Activated naive CD8-positive, alpha-beta T cell treated with anti-CD3 and anti-CD28 coated beads, Interleukin-2, amount 10 ng/mL, durations not matched to agents 7 days and 5 days (primary cell): ENCODE results near the gene MDN1. TPM values are rescaled to one million over a fixed set of nuclear protein-coding genes. Genes with fewer than 3 reads are reported as not detected.
A peak's percentile ranks its signal among the peaks of the same experiment; 100 is the strongest.
"Not testable (repeated sequence)": the region's sequence is repeated elsewhere in the genome, so short reads cannot be mapped to it uniquely, and the experiment has no call there.

ENCODE experiments used
- ATAC-seq: fragments of 150-1000 bp; cut with Tn5 transposase; one replicate; pipeline ENCODE4 v1.10.0; 2021; ENCODE audit warnings: low read depth, moderate library complexity
- POLR2A ChIA-PET: fragments of 350-600 bp; sonication (Branson Sonifier 250); formaldehyde crosslinking; loops from one replicate; lab custom pipeline; 2021; ENCODE audit warnings: antibody characterized with exemption; lab: Charles Lee
- DNase-seq: peaks from one replicate; pipeline ENCODE4 v3.0.0; 2021
- H3K27ac Mint-ChIP-seq: one replicate; pipeline ENCODE4 v1.8.0; 2022; ENCODE audit warnings: mild to moderate bottlenecking, mixed read lengths
- H3K27me3 Mint-ChIP-seq: one replicate; pipeline ENCODE4 v1.8.0; 2022; ENCODE audit warnings: mild to moderate bottlenecking, moderate library complexity, mixed read lengths
- H3K36me3 Mint-ChIP-seq: one replicate; pipeline ENCODE4 v1.8.0; 2021; ENCODE audit warnings: mild to moderate bottlenecking, mixed read lengths
- H3K4me1 Mint-ChIP-seq: one replicate; pipeline ENCODE4 v1.8.0; 2021; ENCODE audit warnings: mixed read lengths
- H3K4me3 Mint-ChIP-seq: one replicate; pipeline ENCODE4 v1.8.0; 2022; ENCODE audit warnings: mild to moderate bottlenecking, moderate library complexity, mixed read lengths
- H3K9me3 Mint-ChIP-seq: one replicate; pipeline ENCODE4 v1.8.0; 2021; ENCODE audit warnings: mixed read lengths
- total RNA-seq, 2 experiments: library from RNA; stranded (reverse); gene quantifications; one replicate each; pipeline ENCODE4 v1.2.3, GENCODE V29; 2021

Gene MDN1
- total RNA-seq, result 10 to 100 TPM; 57.7 to 58.2 TPM

DNA sequence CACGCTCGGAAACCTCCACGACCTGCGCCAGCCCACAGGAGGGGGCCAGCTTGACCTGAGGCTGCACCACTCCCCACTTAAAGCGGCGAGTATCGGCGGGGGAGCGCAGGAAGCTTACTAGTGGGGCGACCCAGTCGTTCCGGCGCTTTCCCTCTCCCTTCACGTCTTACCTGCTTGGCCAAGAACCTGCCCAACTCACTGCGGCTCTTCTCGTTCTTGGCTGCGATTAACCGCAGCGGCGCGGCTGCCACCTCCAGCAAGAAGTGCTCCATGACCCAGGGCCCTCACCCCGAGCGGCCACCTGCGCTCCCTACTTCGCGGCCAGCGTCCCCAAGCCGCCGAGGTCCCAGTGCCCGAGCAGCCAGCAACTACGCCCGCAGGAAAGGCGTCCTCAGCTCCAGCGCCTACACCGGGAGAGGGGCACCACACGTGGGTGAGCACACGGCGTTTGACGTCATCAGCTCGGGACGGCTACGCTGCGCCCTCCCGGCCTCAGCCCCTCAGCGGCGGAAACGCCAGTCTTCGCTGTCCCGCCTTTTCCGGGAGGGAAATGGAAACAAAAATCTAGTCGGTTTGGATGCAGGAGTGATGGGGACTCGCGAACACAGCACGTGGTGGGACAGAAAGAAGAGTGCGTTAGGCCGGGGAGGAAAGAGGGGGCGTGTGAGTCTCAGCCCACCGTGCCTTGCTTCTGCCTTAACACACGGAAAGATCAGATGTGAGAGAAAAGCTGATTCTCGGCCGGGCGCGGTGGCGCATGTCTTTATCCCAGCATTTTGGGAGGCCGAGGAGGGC, at the start of gene MDN1:
Gene MDN1, minus strand, starts transcription at position 459 of the 795 bp plus-strand sequence. Its CDS starts 187 bp downstream, at position 272.
- H3K27me3 Mint-ChIP-seq, result no peaks in the 10 kb centered on the region
- DNase-seq (peak; percentile 88), ATAC-seq (peak; percentile 96)
- H3K4me3 Mint-ChIP-seq, result peak within 1 kb of the TSS; percentile 94
- POLR2A ChIA-PET, result interaction anchor here (0.6 to 3.4 kb wide), 10 partner anchors 9 to 291 kb away, joined by 3 to 85 read pairs (median 3); partner anchors contain the start of gene CASP8AP2
- peak within 1 kb of the TSS; percentile 98 for H3K27ac Mint-ChIP-seq
- H3K36me3 Mint-ChIP-seq, result peaks cover 8% of the 10 kb centered on the region
- no peaks in the 10 kb centered on the region for H3K9me3 Mint-ChIP-seq
- H3K4me1 Mint-ChIP-seq, result peaks cover 22% of the 10 kb centered on the region

- POLR2A ChIA-PET, result no interaction called here
- H3K27me3 Mint-ChIP-seq, result no peaks in the 10 kb centered on the region
- peaks cover 6% of the 10 kb centered on the region for H3K4me1 Mint-ChIP-seq
- peaks cover 72% of the 10 kb centered on the region for H3K36me3 Mint-ChIP-seq
- no peak overlapping the region for H3K27ac Mint-ChIP-seq
- no peaks in the 10 kb centered on the region for H3K9me3 Mint-ChIP-seq
- ATAC-seq, result no peak
- no peak overlapping the region for H3K4me3 Mint-ChIP-seq
- no peak for DNase-seq
Measured at GRCh38 chr6:89866024-89866678, 46.6 kb upstream of the MDN1 start.

DNA sequence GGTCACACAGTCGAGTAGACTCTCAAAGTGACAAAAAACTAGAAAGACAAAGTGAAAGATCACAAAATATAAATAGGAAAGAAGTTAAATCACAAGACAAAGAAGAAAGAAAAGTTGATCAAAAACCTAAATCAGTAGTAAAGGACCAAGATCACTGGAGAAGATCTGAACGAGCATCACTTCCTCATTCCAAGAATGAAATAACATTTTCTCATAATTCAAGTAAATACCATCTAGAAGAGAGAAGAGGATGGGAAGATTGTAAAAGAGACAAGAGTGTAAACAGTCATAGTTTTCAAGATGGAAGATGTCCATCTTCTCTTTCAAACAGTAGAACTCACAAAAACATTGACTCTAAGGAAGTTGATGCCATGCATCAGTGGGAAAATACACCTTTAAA, 43.1 kb upstream of the MDN1 start:
- no peak for ATAC-seq
- no peak overlapping the region for H3K27ac Mint-ChIP-seq
- POLR2A ChIA-PET, result no interaction called here

DNA sequence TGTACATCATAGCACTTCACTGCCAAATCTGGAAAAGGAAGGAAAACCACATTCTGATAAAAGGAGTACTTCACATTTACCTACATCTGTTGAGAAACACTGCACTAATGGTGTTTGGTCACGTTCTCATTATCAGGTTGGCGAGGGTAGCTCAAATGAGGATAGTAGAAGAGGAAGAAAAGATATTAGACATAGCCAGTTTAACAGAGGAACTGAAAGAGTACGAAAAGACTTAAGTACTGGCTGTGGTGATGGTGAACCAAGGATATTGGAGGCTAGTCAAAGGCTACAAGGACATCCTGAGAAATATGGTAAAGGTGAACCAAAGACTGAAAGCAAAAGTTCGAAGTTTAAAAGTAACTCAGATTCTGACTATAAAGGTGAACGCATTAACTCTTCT, 42.7 kb upstream of the MDN1 start:
- DNase-seq (no peak), ATAC-seq (no peak)
- POLR2A ChIA-PET, result no interaction called here
- H3K4me3 Mint-ChIP-seq, result no peak overlapping the region
- H3K9me3 Mint-ChIP-seq, result peaks cover 2% of the 10 kb centered on the region
- no peaks in the 10 kb centered on the region for H3K27me3 Mint-ChIP-seq
- H3K27ac Mint-ChIP-seq, result no peak overlapping the region
- H3K36me3 Mint-ChIP-seq, result peaks cover 69% of the 10 kb centered on the region
- peaks cover 13% of the 10 kb centered on the region for H3K4me1 Mint-ChIP-seq

More for the DNA sequence above, 43.1 kb upstream of the MDN1 start:
- peaks cover 13% of the 10 kb centered on the region for H3K4me1 Mint-ChIP-seq
- no peak overlapping the region for H3K4me3 Mint-ChIP-seq
- peaks cover 73% of the 10 kb centered on the region for H3K36me3 Mint-ChIP-seq
- no peak for DNase-seq
- H3K27me3 Mint-ChIP-seq, result no peaks in the 10 kb centered on the region
- peaks cover 2% of the 10 kb centered on the region for H3K9me3 Mint-ChIP-seq

GRCh38 chr6:89859744-89860143, 40.1 kb upstream of the MDN1 start:
- H3K27ac Mint-ChIP-seq, result peak overlapping the region; percentile 63
- H3K9me3 Mint-ChIP-seq, result peaks cover 2% of the 10 kb centered on the region
- H3K36me3 Mint-ChIP-seq, result peaks cover 61% of the 10 kb centered on the region
- POLR2A ChIA-PET, result no interaction called here
- H3K27me3 Mint-ChIP-seq, result no peaks in the 10 kb centered on the region
- no peak for DNase-seq
- H3K4me1 Mint-ChIP-seq, result peaks cover 13% of the 10 kb centered on the region
- no peak overlapping the region for H3K4me3 Mint-ChIP-seq
- peak; percentile 36 for ATAC-seq

DNA sequence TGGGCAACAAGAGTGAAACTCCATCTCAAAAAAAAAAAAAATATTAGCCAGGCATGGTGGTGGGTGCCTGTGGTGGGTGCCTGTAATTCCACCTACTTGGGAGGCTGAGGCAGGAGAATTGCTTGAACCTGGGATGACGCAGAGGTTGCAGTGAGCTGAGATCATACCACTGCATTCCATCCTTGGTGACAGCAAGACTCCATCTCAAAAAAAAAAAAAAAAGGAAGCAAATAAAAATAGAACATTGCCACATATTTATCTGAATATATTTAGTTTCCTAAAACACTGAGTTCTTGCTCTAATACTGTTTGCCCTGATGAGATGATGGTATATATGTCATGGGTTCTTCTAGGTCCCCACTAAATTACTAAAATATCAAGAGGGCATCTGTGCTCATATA, 38.4 kb upstream of the MDN1 start:
- Mint-ChIP-seq H3K27ac (no peak overlapping the region), H3K4me3 (no peak overlapping the region), H3K9me3 (peaks cover 2% of the 10 kb centered on the region), H3K4me1 (peaks cover 13% of the 10 kb centered on the region), H3K27me3 (no peaks in the 10 kb centered on the region), H3K36me3 (peaks cover 60% of the 10 kb centered on the region)
- no peak for DNase-seq
- POLR2A ChIA-PET, result no interaction called here
- ATAC-seq, result no peak

GRCh38 chr6:89853068-89853467, 33.5 kb upstream of the MDN1 start:
- H3K27me3 Mint-ChIP-seq, result no peaks in the 10 kb centered on the region
- DNase-seq (no peak), ATAC-seq (no peak)
- no peak overlapping the region for H3K27ac Mint-ChIP-seq
- no peak overlapping the region for H3K4me3 Mint-ChIP-seq
- peaks cover 6% of the 10 kb centered on the region for H3K4me1 Mint-ChIP-seq
- H3K36me3 Mint-ChIP-seq, result peaks cover 43% of the 10 kb centered on the region
- no peaks in the 10 kb centered on the region for H3K9me3 Mint-ChIP-seq
- POLR2A ChIA-PET, result interaction anchor here (0.7 kb wide), 1 partner anchor 450 kb away, joined by 3 read pairs; no protein-coding TSS in a partner anchor

- H3K4me3 Mint-ChIP-seq, ATAC-seq, H3K27ac Mint-ChIP-seq, DNase-seq, H3K9me3 Mint-ChIP-seq, H3K27me3 Mint-ChIP-seq, POLR2A ChIA-PET: not testable (repeated sequence)
- peaks cover 14% of the 10 kb centered on the region for H3K4me1 Mint-ChIP-seq
- peaks cover 27% of the 10 kb centered on the region for H3K36me3 Mint-ChIP-seq
Measured at GRCh38 chr6:89847513-89847912, 27.9 kb upstream of the MDN1 start.

- DNase-seq (no peak), ATAC-seq (no peak)
- Mint-ChIP-seq H3K4me3 (no peak overlapping the region), H3K27me3 (no peaks in the 10 kb centered on the region), H3K9me3 (no peaks in the 10 kb centered on the region), H3K36me3 (peaks cover 15% of the 10 kb centered on the region), H3K27ac (peak overlapping the region; percentile 3), H3K4me1 (peaks cover 17% of the 10 kb centered on the region)
- POLR2A ChIA-PET, result no interaction called here
Measured at GRCh38 chr6:89843070-89843469, 23.5 kb upstream of the MDN1 start.

GRCh38 chr6:89842228-89842627, 22.6 kb upstream of the MDN1 start:
- Mint-ChIP-seq H3K27ac (no peak overlapping the region), H3K4me1 (peaks cover 17% of the 10 kb centered on the region)
- no peak for ATAC-seq

GRCh38 chr6:89840538-89840937, 20.9 kb upstream of the MDN1 start:
- no peak for ATAC-seq
- H3K27ac Mint-ChIP-seq, result no peak overlapping the region
- no peak for DNase-seq
- POLR2A ChIA-PET, result interaction anchor here (1.6 kb wide), 1 partner anchor 11 kb away, joined by 8 read pairs; the partner anchor contains the start of gene CASP8AP2
- H3K9me3 Mint-ChIP-seq, result no peaks in the 10 kb centered on the region
- H3K4me3 Mint-ChIP-seq, result no peak overlapping the region
- H3K4me1 Mint-ChIP-seq, result peaks cover 27% of the 10 kb centered on the region
- H3K36me3 Mint-ChIP-seq, result peaks cover 26% of the 10 kb centered on the region
- H3K27me3 Mint-ChIP-seq, result no peaks in the 10 kb centered on the region

More at GRCh38 chr6:89842228-89842627, 22.6 kb upstream of the MDN1 start:
- no peak for DNase-seq
- Mint-ChIP-seq H3K4me3 (no peak overlapping the region), H3K9me3 (no peaks in the 10 kb centered on the region), H3K36me3 (peaks cover 18% of the 10 kb centered on the region), H3K27me3 (no peaks in the 10 kb centered on the region)
- POLR2A ChIA-PET, result no interaction called here

DNA sequence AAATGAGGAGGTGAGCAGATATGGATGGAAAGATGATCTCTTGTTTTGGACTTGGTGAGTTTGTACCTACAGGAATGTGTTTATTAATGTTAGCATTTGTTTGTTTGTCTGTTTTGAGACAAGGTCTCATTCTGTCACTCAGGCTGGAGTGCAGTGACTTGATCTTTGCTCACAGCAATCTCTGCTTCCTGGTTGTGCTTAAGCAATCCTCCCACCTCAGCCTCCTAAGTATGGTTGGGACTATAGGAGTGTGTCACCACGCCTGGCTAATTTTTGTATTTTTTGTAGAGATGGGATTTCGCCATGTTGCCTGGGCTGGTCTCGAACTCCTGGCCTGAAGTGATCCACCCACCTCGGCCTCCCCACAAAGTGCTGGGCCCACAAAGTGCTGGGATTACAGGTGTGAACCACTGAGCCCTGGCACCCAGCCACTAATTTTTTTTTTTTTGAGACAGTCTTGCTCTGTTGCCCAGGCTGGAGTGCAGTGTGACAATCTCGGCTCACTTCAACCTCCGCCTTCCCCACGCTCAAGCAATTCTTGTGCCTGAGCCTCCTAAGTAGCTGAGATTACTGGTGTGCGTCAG, 17.1 kb upstream of the MDN1 start:
- Mint-ChIP-seq H3K4me3 (no peak overlapping the region), H3K27ac (peak overlapping the region; percentile 8), H3K27me3 (no peaks in the 10 kb centered on the region), H3K4me1 (peaks cover 39% of the 10 kb centered on the region), H3K9me3 (no peaks in the 10 kb centered on the region), H3K36me3 (peaks cover 48% of the 10 kb centered on the region)
- POLR2A ChIA-PET, result no interaction called here
- ATAC-seq (no peak), DNase-seq (no peak)
